Natural killer cell (primary cell): ENCODE measurements around the gene SEPTIN11. TPM values are rescaled to one million over a fixed set of nuclear protein-coding genes. Genes with fewer than 3 reads are reported as not detected.
A peak's percentile ranks its signal among the peaks of the same experiment; 100 is the strongest.

ENCODE experiments used
- ATAC-seq, 3 donors: fragments of 150-1000 bp in 2 of 3; fragments of 200-7000 bp in 1 of 3; cut with Tn5 transposase; 1 replicate in 1 of 3; 2 replicates in 2 of 3; pipeline ENCODE4 v1.10.0; 2021; ENCODE audit warnings: mild to moderate bottlenecking in 2 of 3, moderate library complexity in 2 of 3
- DNase-seq, 2 donors: peaks; one replicate each; pipeline versions ENCODE4 v3.0.0 to v3.0.0-alpha.2; 2013 to 2021; ENCODE audit warnings: mixed read lengths in 1 of 2
- H3K27ac ChIP-seq: one replicate; pipeline ENCODE4 v1.5.1; 2013; ENCODE audit warnings: mild to moderate bottlenecking, low read length
- H3K27me3 ChIP-seq: one replicate; pipeline ENCODE4 v1.6.1; 2013; ENCODE audit warnings: low read length; ENCODE audit not compliant: control insufficient read depth, insufficient read depth
- H3K36me3 ChIP-seq: one replicate; pipeline ENCODE4 v1.6.1; 2013; ENCODE audit warnings: low read length; ENCODE audit not compliant: control insufficient read depth, insufficient read depth
- H3K4me1 ChIP-seq: one replicate; pipeline ENCODE4 v1.6.1; 2013; ENCODE audit warnings: low read length; ENCODE audit not compliant: control insufficient read depth, insufficient read depth
- H3K4me3 ChIP-seq: one replicate; pipeline ENCODE4 v1.5.1; 2013; ENCODE audit warnings: low read length
- H3K9me3 ChIP-seq: one replicate; pipeline ENCODE4 v1.6.1; 2013; ENCODE audit warnings: low read length; ENCODE audit not compliant: control insufficient read depth, insufficient read depth
- H3K27ac Mint-ChIP-seq, 2 donors: one replicate each; pipeline ENCODE4 v1.8.0; 2022; ENCODE audit warnings: mild to moderate bottlenecking in 2 of 2, mixed read lengths in 2 of 2, moderate library complexity in 1 of 2
- H3K27me3 Mint-ChIP-seq, 2 donors: one replicate each; pipeline ENCODE4 v1.8.0; 2022; ENCODE audit warnings: low read depth in 2 of 2, mixed read lengths in 2 of 2
- H3K36me3 Mint-ChIP-seq: one replicate; pipeline ENCODE4 v1.8.0; 2022; ENCODE audit warnings: mixed read lengths
- H3K4me1 Mint-ChIP-seq, 2 donors: one replicate each; pipeline ENCODE4 v1.8.0; 2022; ENCODE audit warnings: mixed read lengths in 2 of 2
- H3K4me3 Mint-ChIP-seq: one replicate; pipeline ENCODE4 v1.8.0; 2022; ENCODE audit warnings: mild to moderate bottlenecking, moderate library complexity, mixed read lengths
- H3K9me3 Mint-ChIP-seq, 2 donors: one replicate each; pipeline ENCODE4 v1.8.0; 2022; ENCODE audit warnings: mixed read lengths in 2 of 2
- CTCF ChIP-seq: fragments of 200-600 bp; IDR thresholded peaks from one replicate; pipeline ENCODE4 v1.8.0; 2022; ENCODE audit warnings: antibody characterized with exemption
- WGBS: methylation state at CpG from one replicate; pipeline ENCODE4 v1.1.7; 2013; ENCODE audit warnings: missing lambda C conversion rate; ENCODE audit not compliant: insufficient coverage; 5-methylcytosine and 5-hydroxymethylcytosine counted together
- intact Hi-C: fragments of 100-400 bp; cut with micrococcal nuclease; formaldehyde crosslinking; loops from one replicate; pipeline ENCODE4 v1.14.2; 2022
- total RNA-seq, 4 donors: library from RNA; stranded (reverse); fragments of 120-200 nt in 1 of 4; gene quantifications; one replicate each; pipeline versions ENCODE4 v1.2.3 to v1.2.4, GENCODE V29; 2013 to 2022

The SEPTIN11 gene
- total RNA-seq, 3 donors from 2014 or later (not counting 1 experiment from before 2014, with no cell fraction given): 38.6 to 52.8 (median 46.2) TPM

- no peak overlapping the region for H3K27ac Mint-ChIP-seq
- ATAC-seq: peak in 2 of 3 donors; percentile 21 to 50
- peaks cover 13% of the 10 kb centered on the region for H3K4me1 ChIP-seq
- DNase-seq: no peak
- intact Hi-C loops: no loop called here
- no peaks in the 10 kb centered on the region for H3K36me3 ChIP-seq
- H3K4me3 ChIP-seq: no peak overlapping the region
- H3K27me3 ChIP-seq: no peaks in the 10 kb centered on the region
- no peak overlapping the region for H3K27ac ChIP-seq
- H3K27me3 Mint-ChIP-seq: no peaks in the 10 kb centered on the region
- H3K9me3 Mint-ChIP-seq: no peaks in the 10 kb centered on the region
- H3K36me3 Mint-ChIP-seq: no peaks in the 10 kb centered on the region
- H3K4me1 Mint-ChIP-seq: peaks cover 41 to 48% of the 10 kb centered on the region in 2 donors
- H3K4me3 Mint-ChIP-seq: no peak overlapping the region
- 20% methylated on average over 1 of the region's 3 CpGs for WGBS
- TF ChIP-seq CTCF: no peak
- H3K9me3 ChIP-seq: no peaks in the 10 kb centered on the region
Observed at GRCh38 chr4:76977736-76978350, 28.3 kb downstream of the SEPTIN11 start.

GRCh38 chr4:76979236-76979635, 29.7 kb downstream of the SEPTIN11 start:
- Mint-ChIP-seq H3K4me1 (peaks cover 52 to 56% of the 10 kb centered on the region in 2 donors), H3K9me3 (no peaks in the 10 kb centered on the region), H3K27me3 (no peaks in the 10 kb centered on the region), H3K36me3 (no peaks in the 10 kb centered on the region), H3K4me3 (no peak overlapping the region), H3K27ac (no peak overlapping the region)
- ATAC-seq: no peak
- Histone ChIP-seq H3K4me3 (no peak overlapping the region), H3K9me3 (no peaks in the 10 kb centered on the region), H3K27ac (no peak overlapping the region), H3K36me3 (no peaks in the 10 kb centered on the region), H3K4me1 (peaks cover 27% of the 10 kb centered on the region), H3K27me3 (no peaks in the 10 kb centered on the region)
- DNase-seq: no peak
- TF ChIP-seq CTCF: no peak
- intact Hi-C loops: no loop called here
- WGBS: 100% methylated on average over 2 of the region's 2 CpGs

- no peak overlapping the region for H3K4me3 ChIP-seq
- Mint-ChIP-seq H3K27me3 (no peaks in the 10 kb centered on the region), H3K9me3 (no peaks in the 10 kb centered on the region), H3K36me3 (no peaks in the 10 kb centered on the region), H3K4me1 (peaks cover 58 to 65% of the 10 kb centered on the region in 2 donors), H3K27ac (no peak overlapping the region), H3K4me3 (no peak overlapping the region)
- WGBS: 69% methylated on average over 6 of the region's 6 CpGs
- no peaks in the 10 kb centered on the region for H3K27me3 ChIP-seq
- H3K4me1 ChIP-seq: peaks cover 32% of the 10 kb centered on the region
- no peaks in the 10 kb centered on the region for H3K9me3 ChIP-seq
- ATAC-seq (no peak), DNase-seq (no peak)
- TF ChIP-seq CTCF: no peak
- no peaks in the 10 kb centered on the region for H3K36me3 ChIP-seq
- intact Hi-C loops: no loop called here
- no peak overlapping the region for H3K27ac ChIP-seq
Observed at GRCh38 chr4:76980261-76980660, 30.7 kb downstream of the SEPTIN11 start.

- WGBS: 91% methylated on average over 3 of the region's 3 CpGs
Observed at GRCh38 chr4:76981644-76982043, 32.1 kb downstream of the SEPTIN11 start.

More at GRCh38 chr4:76981644-76982043, 32.1 kb downstream of the SEPTIN11 start:
- no peak for TF ChIP-seq CTCF
- H3K36me3 ChIP-seq: no peaks in the 10 kb centered on the region
- H3K4me1 ChIP-seq: peaks cover 32% of the 10 kb centered on the region
- Mint-ChIP-seq H3K27me3 (no peaks in the 10 kb centered on the region), H3K4me3 (no peak overlapping the region), H3K9me3 (no peaks in the 10 kb centered on the region), H3K36me3 (no peaks in the 10 kb centered on the region), H3K27ac (peak overlapping the region; percentile 50 to 58), H3K4me1 (peaks cover 58 to 62% of the 10 kb centered on the region in 2 donors)
- H3K27ac ChIP-seq: no peak overlapping the region
- no peaks in the 10 kb centered on the region for H3K9me3 ChIP-seq
- H3K27me3 ChIP-seq: no peaks in the 10 kb centered on the region
- DNase-seq: no peak
- no peak for ATAC-seq
- intact Hi-C loops: no loop called here
- H3K4me3 ChIP-seq: no peak overlapping the region
